ENCODE results near the gene RASGRF2.

GRCh38 chr5:81208904-81209303 lies 248.7 kb downstream of the RASGRF2 start:
- TF ChIP-seq, protein P1, sequence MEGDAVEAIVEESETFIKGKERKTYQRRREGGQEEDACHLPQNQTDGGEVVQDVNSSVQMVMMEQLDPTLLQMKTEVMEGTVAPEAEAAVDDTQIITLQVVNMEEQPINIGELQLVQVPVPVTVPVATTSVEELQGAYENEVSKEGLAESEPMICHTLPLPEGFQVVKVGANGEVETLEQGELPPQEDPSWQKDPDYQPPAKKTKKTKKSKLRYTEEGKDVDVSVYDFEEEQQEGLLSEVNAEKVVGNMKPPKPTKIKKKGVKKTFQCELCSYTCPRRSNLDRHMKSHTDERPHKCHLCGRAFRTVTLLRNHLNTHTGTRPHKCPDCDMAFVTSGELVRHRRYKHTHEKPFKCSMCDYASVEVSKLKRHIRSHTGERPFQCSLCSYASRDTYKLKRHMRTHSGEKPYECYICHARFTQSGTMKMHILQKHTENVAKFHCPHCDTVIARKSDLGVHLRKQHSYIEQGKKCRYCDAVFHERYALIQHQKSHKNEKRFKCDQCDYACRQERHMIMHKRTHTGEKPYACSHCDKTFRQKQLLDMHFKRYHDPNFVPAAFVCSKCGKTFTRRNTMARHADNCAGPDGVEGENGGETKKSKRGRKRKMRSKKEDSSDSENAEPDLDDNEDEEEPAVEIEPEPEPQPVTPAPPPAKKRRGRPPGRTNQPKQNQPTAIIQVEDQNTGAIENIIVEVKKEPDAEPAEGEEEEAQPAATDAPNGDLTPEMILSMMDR (IDR thresholded peaks at IDR 0.05): no peak
- TF ChIP-seq POLR2A (IDR thresholded peaks at IDR 0.05): no peak
- no peak for TF ChIP-seq POLR2AphosphoS5 (IDR thresholded peaks at IDR 0.05)
